Astrocyte of the hippocampus (primary cell): ENCODE measurements around the gene SERINC5.

Experiments used
- DNase-seq: peaks from one replicate; pipeline ENCODE4 v3.0.0; 2011; ENCODE audit warnings: low read depth, low spot score

SERINC5 gene

GRCh38 chr5:80068246-80068636 is 187.6 kb downstream of the SERINC5 start:
- no peak for DNase-seq

GRCh38 chr5:80067531-80068245 is 188.2 kb downstream of the SERINC5 start:
- DNase-seq, result no peak

DNA sequence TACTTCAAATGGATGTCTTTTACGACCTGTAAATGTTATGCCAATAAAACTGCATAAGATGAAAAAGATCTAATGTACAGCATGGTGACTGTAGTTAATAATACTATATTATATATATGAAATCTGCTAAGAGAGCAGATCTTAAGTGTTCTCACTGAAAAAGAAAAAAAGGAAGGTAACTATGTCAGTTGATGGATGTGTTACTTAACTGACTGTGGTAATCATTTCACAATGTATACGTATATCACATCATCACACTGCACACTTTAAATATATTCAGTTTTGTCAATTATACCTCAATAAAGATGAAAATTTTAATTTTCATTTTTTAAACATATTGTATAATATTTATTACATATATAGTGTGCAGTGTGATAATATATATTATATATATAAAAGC is 188.8 kb downstream of the SERINC5 start:
- no peak for DNase-seq

DNA sequence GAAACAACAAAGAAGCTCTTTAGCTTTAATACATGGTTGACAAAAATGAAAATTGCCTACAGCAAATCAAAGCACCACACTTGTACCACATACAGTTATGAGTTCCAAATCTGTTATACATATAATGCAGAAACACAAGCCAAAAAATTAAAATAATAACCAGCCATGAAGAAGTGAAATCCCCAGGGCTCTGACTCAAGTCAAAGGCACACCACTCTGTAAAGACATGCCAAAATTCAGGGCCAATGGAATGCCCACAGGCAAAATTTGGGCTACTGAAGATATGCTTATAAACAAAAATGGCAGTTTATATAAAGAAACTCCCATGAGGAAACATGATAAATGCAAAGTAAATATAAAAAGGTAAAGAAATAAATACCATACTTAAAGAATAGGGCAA is 191.7 kb downstream of the SERINC5 start:
- DNase-seq, result no peak
